ENCODE results near the gene EFHD2. TPM values are rescaled to one million over a fixed set of nuclear protein-coding genes. Genes with fewer than 3 reads are reported as not detected.

Gene EFHD2
- polyA plus RNA-seq, 2 donors: 32.5 to 38.0 TPM

- 38 to 42% methylated on average over 14 of the region's 14 CpGs for WGBS, 2 donors
- H3K9me3 ChIP-seq (ENCODE audit: control insufficient read depth in 2 of 2, insufficient read depth in 1 of 2, low read depth in 1 of 2, low read length in 1 of 2): no peaks in the 10 kb centered on the region
- H3K27ac ChIP-seq (ENCODE audit: low read depth in 2 of 2, low read length in 1 of 2): peak overlapping the region; percentile 12 to 50
- peaks cover 7 to 19% of the 10 kb centered on the region in 2 donors for H3K4me1 ChIP-seq (ENCODE audit: control insufficient read depth in 2 of 2, insufficient read depth in 2 of 2, low read length in 1 of 2)
- peak overlapping the region in 1 of 2 donors; percentile 86 for H3K4me3 ChIP-seq (ENCODE audit: low read depth in 1 of 2, low read length in 2 of 2)
- H3K36me3 ChIP-seq (ENCODE audit: control insufficient read depth in 2 of 2, insufficient read depth in 2 of 2, low read length in 1 of 2): peaks cover 0 to 2% of the 10 kb centered on the region in 2 donors
- no peaks in the 10 kb centered on the region for H3K27me3 ChIP-seq (ENCODE audit: control insufficient read depth in 1 of 2, insufficient read depth in 2 of 2, low read length in 2 of 2)
These were observed 749 bp upstream of the EFHD2 start for GRCh38 chr1:15408890-15409387.

GRCh38 chr1:15410223-15410883 is 665 bp downstream of the EFHD2 start:
- 1 to 2% methylated on average over 53 of the region's 53 CpGs for WGBS, 2 donors
- Histone ChIP-seq H3K27ac (ENCODE audit: low read depth in 2 of 2, low read length in 1 of 2) (peak overlapping the region; percentile 66 to 70), H3K4me3 (ENCODE audit: low read depth in 1 of 2, low read length in 2 of 2) (peak overlapping the region; percentile 86 to 95), H3K4me1 (ENCODE audit: control insufficient read depth in 2 of 2, insufficient read depth in 2 of 2, low read length in 1 of 2) (peaks cover 7 to 25% of the 10 kb centered on the region in 2 donors), H3K27me3 (ENCODE audit: control insufficient read depth in 1 of 2, insufficient read depth in 2 of 2, low read length in 2 of 2) (no peaks in the 10 kb centered on the region), H3K36me3 (ENCODE audit: control insufficient read depth in 2 of 2, insufficient read depth in 2 of 2, low read length in 1 of 2) (peaks cover 0 to 8% of the 10 kb centered on the region in 2 donors), H3K9me3 (ENCODE audit: control insufficient read depth in 2 of 2, insufficient read depth in 1 of 2, low read depth in 1 of 2, low read length in 1 of 2) (no peaks in the 10 kb centered on the region)

DNA sequence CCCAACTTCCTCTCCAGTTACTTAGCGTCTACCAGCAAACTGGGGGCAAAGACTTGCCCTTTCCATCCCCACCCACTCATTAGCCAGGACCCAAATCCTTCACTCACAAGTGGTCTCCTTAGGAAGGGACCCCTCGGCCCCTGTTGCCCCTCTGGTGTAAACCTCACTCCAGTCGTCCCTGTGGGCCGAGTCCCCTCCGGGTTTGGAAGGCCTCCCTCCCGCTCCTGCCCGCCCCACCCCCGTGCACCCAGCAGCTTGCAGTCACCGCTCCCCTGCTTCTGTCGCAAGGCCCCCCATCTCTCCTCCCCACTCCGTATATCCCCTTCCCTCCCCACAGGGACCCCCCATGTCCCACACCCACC is 1.2 kb downstream of the EFHD2 start:
- peak overlapping the region in 1 of 2 donors; percentile 27 for H3K27ac ChIP-seq (ENCODE audit: low read depth in 2 of 2, low read length in 1 of 2)
- peak overlapping the region; percentile 86 to 95 for H3K4me3 ChIP-seq (ENCODE audit: low read depth in 1 of 2, low read length in 2 of 2)
- H3K9me3 ChIP-seq (ENCODE audit: control insufficient read depth in 2 of 2, insufficient read depth in 1 of 2, low read depth in 1 of 2, low read length in 1 of 2): no peaks in the 10 kb centered on the region
- no peaks in the 10 kb centered on the region for H3K27me3 ChIP-seq (ENCODE audit: control insufficient read depth in 1 of 2, insufficient read depth in 2 of 2, low read length in 2 of 2)
- 12 to 17% methylated on average over 11 of the region's 11 CpGs for WGBS, 2 donors
- H3K4me1 ChIP-seq (ENCODE audit: control insufficient read depth in 2 of 2, insufficient read depth in 2 of 2, low read length in 1 of 2): peaks cover 7 to 28% of the 10 kb centered on the region in 2 donors
- H3K36me3 ChIP-seq (ENCODE audit: control insufficient read depth in 2 of 2, insufficient read depth in 2 of 2, low read length in 1 of 2): peaks cover 0 to 8% of the 10 kb centered on the region in 2 donors

DNA sequence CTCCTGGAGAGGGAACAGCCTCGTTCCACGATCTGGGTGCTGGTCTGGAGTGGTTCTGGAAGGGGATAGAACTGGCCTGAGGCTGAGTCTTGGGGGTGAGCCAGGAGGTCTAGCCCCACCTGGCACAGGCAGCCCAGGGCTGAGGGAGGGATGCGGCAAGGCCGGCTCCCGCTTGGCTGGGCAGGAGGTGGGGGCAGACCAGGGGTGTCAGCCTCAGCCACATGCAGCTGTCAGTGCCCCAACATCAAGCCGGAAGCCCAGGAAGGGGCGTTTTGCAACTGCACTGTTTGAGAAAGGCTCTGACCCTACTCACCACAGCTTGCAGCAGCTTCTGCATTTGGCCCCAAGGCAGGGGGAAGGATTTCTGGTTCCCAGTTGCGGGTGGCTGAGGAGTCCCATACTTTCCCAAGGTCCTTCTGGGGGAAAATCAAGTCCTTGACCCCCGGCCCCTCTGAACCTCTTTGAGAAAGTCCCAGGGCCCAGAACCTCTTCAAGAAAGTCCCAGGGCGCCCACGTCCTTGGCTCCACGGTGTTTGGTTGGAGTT is 2.0 kb downstream of the EFHD2 start:
- peaks cover 7 to 35% of the 10 kb centered on the region in 2 donors for H3K4me1 ChIP-seq (ENCODE audit: control insufficient read depth in 2 of 2, insufficient read depth in 2 of 2, low read length in 1 of 2)
- WGBS, 2 donors: 35 to 36% methylated on average over 12 of the region's 12 CpGs
- peak overlapping the region in 1 of 2 donors; percentile 34 for H3K27ac ChIP-seq (ENCODE audit: low read depth in 2 of 2, low read length in 1 of 2)
- no peaks in the 10 kb centered on the region for H3K27me3 ChIP-seq (ENCODE audit: control insufficient read depth in 1 of 2, insufficient read depth in 2 of 2, low read length in 2 of 2)
- peaks cover 0 to 8% of the 10 kb centered on the region in 2 donors for H3K36me3 ChIP-seq (ENCODE audit: control insufficient read depth in 2 of 2, insufficient read depth in 2 of 2, low read length in 1 of 2)
- H3K9me3 ChIP-seq (ENCODE audit: control insufficient read depth in 2 of 2, insufficient read depth in 1 of 2, low read depth in 1 of 2, low read length in 1 of 2): no peaks in the 10 kb centered on the region
- peak overlapping the region; percentile 86 to 95 for H3K4me3 ChIP-seq (ENCODE audit: low read depth in 1 of 2, low read length in 2 of 2)

GRCh38 chr1:15412175-15412800 is 2.6 kb downstream of the EFHD2 start:
- Histone ChIP-seq H3K27me3 (ENCODE audit: control insufficient read depth in 1 of 2, insufficient read depth in 2 of 2, low read length in 2 of 2) (no peaks in the 10 kb centered on the region), H3K4me1 (ENCODE audit: control insufficient read depth in 2 of 2, insufficient read depth in 2 of 2, low read length in 1 of 2) (peaks cover 7 to 36% of the 10 kb centered on the region in 2 donors), H3K36me3 (ENCODE audit: control insufficient read depth in 2 of 2, insufficient read depth in 2 of 2, low read length in 1 of 2) (peaks cover 0 to 8% of the 10 kb centered on the region in 2 donors), H3K9me3 (ENCODE audit: control insufficient read depth in 2 of 2, insufficient read depth in 1 of 2, low read depth in 1 of 2, low read length in 1 of 2) (no peaks in the 10 kb centered on the region), H3K27ac (ENCODE audit: low read depth in 2 of 2, low read length in 1 of 2) (peak overlapping the region in 1 of 2 donors; percentile 10), H3K4me3 (ENCODE audit: low read depth in 1 of 2, low read length in 2 of 2) (peak overlapping the region in 1 of 2 donors; percentile 86)
- WGBS, 2 donors: 57 to 72% methylated on average over 16 of the region's 16 CpGs

GRCh38 chr1:15412843-15413242 is 3.2 kb downstream of the EFHD2 start:
- WGBS, 2 donors: 47 to 75% methylated on average over 11 of the region's 11 CpGs
- no peak overlapping the region for H3K4me3 ChIP-seq (ENCODE audit: low read depth in 1 of 2, low read length in 2 of 2)
- peaks cover 7 to 40% of the 10 kb centered on the region in 2 donors for H3K4me1 ChIP-seq (ENCODE audit: control insufficient read depth in 2 of 2, insufficient read depth in 2 of 2, low read length in 1 of 2)
- no peaks in the 10 kb centered on the region for H3K27me3 ChIP-seq (ENCODE audit: control insufficient read depth in 1 of 2, insufficient read depth in 2 of 2, low read length in 2 of 2)
- no peaks in the 10 kb centered on the region for H3K9me3 ChIP-seq (ENCODE audit: control insufficient read depth in 2 of 2, insufficient read depth in 1 of 2, low read depth in 1 of 2, low read length in 1 of 2)
- peaks cover 0 to 8% of the 10 kb centered on the region in 2 donors for H3K36me3 ChIP-seq (ENCODE audit: control insufficient read depth in 2 of 2, insufficient read depth in 2 of 2, low read length in 1 of 2)
- H3K27ac ChIP-seq (ENCODE audit: low read depth in 2 of 2, low read length in 1 of 2): peak overlapping the region in 1 of 2 donors; percentile 45

GRCh38 chr1:15413563-15414444 is 4.1 kb downstream of the EFHD2 start:
- Histone ChIP-seq H3K36me3 (ENCODE audit: control insufficient read depth in 2 of 2, insufficient read depth in 2 of 2, low read length in 1 of 2) (peaks cover 0 to 8% of the 10 kb centered on the region in 2 donors), H3K4me1 (ENCODE audit: control insufficient read depth in 2 of 2, insufficient read depth in 2 of 2, low read length in 1 of 2) (peaks cover 7 to 42% of the 10 kb centered on the region in 2 donors), H3K9me3 (ENCODE audit: control insufficient read depth in 2 of 2, insufficient read depth in 1 of 2, low read depth in 1 of 2, low read length in 1 of 2) (no peaks in the 10 kb centered on the region), H3K27me3 (ENCODE audit: control insufficient read depth in 1 of 2, insufficient read depth in 2 of 2, low read length in 2 of 2) (no peaks in the 10 kb centered on the region), H3K27ac (ENCODE audit: low read depth in 2 of 2, low read length in 1 of 2) (peak overlapping the region in 1 of 2 donors; percentile 26), H3K4me3 (ENCODE audit: low read depth in 1 of 2, low read length in 2 of 2) (no peak overlapping the region)
- WGBS, 2 donors: 81 to 90% methylated on average over 20 of the region's 20 CpGs

- Histone ChIP-seq H3K4me3 (ENCODE audit: low read depth in 1 of 2, low read length in 2 of 2) (no peak overlapping the region), H3K27ac (ENCODE audit: low read depth in 2 of 2, low read length in 1 of 2) (peak overlapping the region in 1 of 2 donors; percentile 26), H3K27me3 (ENCODE audit: control insufficient read depth in 1 of 2, insufficient read depth in 2 of 2, low read length in 2 of 2) (no peaks in the 10 kb centered on the region), H3K4me1 (ENCODE audit: control insufficient read depth in 2 of 2, insufficient read depth in 2 of 2, low read length in 1 of 2) (peaks cover 10 to 49% of the 10 kb centered on the region in 2 donors), H3K9me3 (ENCODE audit: control insufficient read depth in 2 of 2, insufficient read depth in 1 of 2, low read depth in 1 of 2, low read length in 1 of 2) (no peaks in the 10 kb centered on the region), H3K36me3 (ENCODE audit: control insufficient read depth in 2 of 2, insufficient read depth in 2 of 2, low read length in 1 of 2) (peaks cover 0 to 8% of the 10 kb centered on the region in 2 donors)
- 91 to 92% methylated on average over 10 of the region's 10 CpGs for WGBS, 2 donors
These were observed 4.8 kb downstream of the EFHD2 start for GRCh38 chr1:15414445-15414983.

All from esophagus (tissue), 2 donors.